SK-N-SH treated with all-trans-retinoic acid at 6 μM for 48 hours (cell line): ENCODE data around the gene MREG.

Experiments
- ATAC-seq: fragments of 200-7000 bp; cut with Tn5 transposase; 3 replicates; pipeline ENCODE4 v1.9.1; 2020; ENCODE audit warnings: mild to moderate bottlenecking, moderate library complexity
- ARNTL ChIP-seq: fragments of 450-650 bp; formaldehyde crosslinking; IDR thresholded peaks from 2 replicates; pipeline ENCODE4 v1.5.0; 2020; ENCODE audit warnings: low read depth, mild to moderate bottlenecking, moderate library complexity, borderline replicate concordance
- BACH2 ChIP-seq: fragments of 250-450 bp; sonication (Bioruptor Pico); IDR thresholded peaks from 2 replicates; pipeline ENCODE4 v1.9.0; 2021; ENCODE audit warnings: mild to moderate bottlenecking, borderline replicate concordance
- CSDC2 ChIP-seq: fragments of 250-450 bp; sonication (Bioruptor Pico); IDR thresholded peaks from 2 replicates; pipeline ENCODE4 v1.5.0; 2020; ENCODE audit warnings: mild to moderate bottlenecking, moderate library complexity
- ESRRG ChIP-seq: fragments of 250-450 bp; sonication (Bioruptor Pico); IDR thresholded peaks from 2 replicates; pipeline ENCODE4 v1.6.1; 2021; ENCODE audit warnings: mild to moderate bottlenecking
- ISL1 ChIP-seq: fragments of 250-450 bp; sonication (Bioruptor Pico); IDR thresholded peaks from 2 replicates; pipeline ENCODE4 v2.1.2; 2022; ENCODE audit warnings: mild to moderate bottlenecking, moderate library complexity
- POU6F1 ChIP-seq: fragments of 250-450 bp; sonication (Bioruptor Pico); IDR thresholded peaks from 2 replicates; pipeline ENCODE4 v1.8.0; 2021; ENCODE audit warnings: low read depth, mild to moderate bottlenecking, moderate library complexity, borderline replicate concordance
- PPARA ChIP-seq: fragments of 250-450 bp; sonication (Bioruptor Pico); IDR thresholded peaks from 2 replicates; pipeline ENCODE4 v1.5.0; 2020; ENCODE audit warnings: mild to moderate bottlenecking, borderline replicate concordance
- RARB ChIP-seq: fragments of 250-450 bp; sonication (Bioruptor Pico); IDR thresholded peaks from 2 replicates; pipeline ENCODE4 v1.8.0; 2021; ENCODE audit warnings: mild to moderate bottlenecking, moderate library complexity
- SNAI2 ChIP-seq: fragments of 250-450 bp; sonication (Bioruptor Pico); IDR thresholded peaks from 2 replicates; pipeline ENCODE4 v1.5.0; 2020; ENCODE audit warnings: mild to moderate bottlenecking, moderate library complexity
- TCF4 ChIP-seq: fragments of 250-450 bp; sonication (Bioruptor Pico); IDR thresholded peaks from 2 replicates; pipeline ENCODE4 v1.8.0; 2021; ENCODE audit warnings: mild to moderate bottlenecking, moderate library complexity, borderline replicate concordance
- TOX ChIP-seq: fragments of 250-450 bp; sonication (Bioruptor Pico); IDR thresholded peaks from 2 replicates; pipeline ENCODE4 v1.8.0; 2021; ENCODE audit warnings: mild to moderate bottlenecking, moderate library complexity, borderline replicate concordance
- TSHZ2 ChIP-seq: fragments of 250-450 bp; sonication (Bioruptor Pico); IDR thresholded peaks from 2 replicates; pipeline ENCODE4 v1.5.0; 2020; ENCODE audit warnings: mild to moderate bottlenecking, moderate library complexity
- ZFP30 ChIP-seq: fragments of 450-650 bp; formaldehyde crosslinking; IDR thresholded peaks from 2 replicates; pipeline ENCODE4 v1.5.0; 2022; ENCODE audit warnings: mild to moderate bottlenecking, moderate library complexity
- ZNF565 ChIP-seq: fragments of 450-650 bp; formaldehyde crosslinking; conservative IDR thresholded peaks from 2 replicates; pipeline ENCODE4 v1.5.0; 2020; ENCODE audit warnings: low read depth, mild to moderate bottlenecking, moderate library complexity
- ZNF70 ChIP-seq: fragments of 450-650 bp; formaldehyde crosslinking; IDR thresholded peaks from 2 replicates; pipeline ENCODE4 v1.5.0; 2020; ENCODE audit warnings: mild to moderate bottlenecking, moderate library complexity
- TF ChIP-seq, protein P1 (sequence below): fragments of 250-450 bp; sonication (Bioruptor Pico); IDR thresholded peaks from 2 replicates; pipeline ENCODE4 v1.5.1; 2021; ENCODE audit warnings: mild to moderate bottlenecking, moderate library complexity

MREG gene

DNA sequence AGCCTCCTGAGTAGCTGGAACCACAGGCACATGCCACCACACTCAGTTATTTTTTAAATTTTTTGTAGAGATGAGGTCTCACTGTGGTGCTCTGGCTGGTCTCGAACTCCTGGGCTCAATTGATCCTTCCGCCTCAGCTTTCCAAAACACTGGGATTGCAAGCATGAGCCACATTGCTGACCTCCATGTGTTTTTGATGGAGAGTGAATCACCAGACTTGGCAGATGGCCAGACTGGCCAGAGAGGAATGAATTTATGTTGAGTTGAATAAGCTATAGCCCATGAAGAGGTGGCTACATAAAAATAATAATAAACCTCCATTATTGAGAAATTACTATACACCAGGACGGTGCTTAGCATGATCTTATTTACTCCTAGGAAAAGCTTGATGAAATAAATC, 91.5 kb downstream of the MREG start:
- TF ChIP-seq TSHZ2 (no peak), POU6F1 (CRISPR knock-in tag) (no peak)
- TF ChIP-seq, all 23 proteins: peak for 0
- ATAC-seq, result peak; percentile 39

DNA sequence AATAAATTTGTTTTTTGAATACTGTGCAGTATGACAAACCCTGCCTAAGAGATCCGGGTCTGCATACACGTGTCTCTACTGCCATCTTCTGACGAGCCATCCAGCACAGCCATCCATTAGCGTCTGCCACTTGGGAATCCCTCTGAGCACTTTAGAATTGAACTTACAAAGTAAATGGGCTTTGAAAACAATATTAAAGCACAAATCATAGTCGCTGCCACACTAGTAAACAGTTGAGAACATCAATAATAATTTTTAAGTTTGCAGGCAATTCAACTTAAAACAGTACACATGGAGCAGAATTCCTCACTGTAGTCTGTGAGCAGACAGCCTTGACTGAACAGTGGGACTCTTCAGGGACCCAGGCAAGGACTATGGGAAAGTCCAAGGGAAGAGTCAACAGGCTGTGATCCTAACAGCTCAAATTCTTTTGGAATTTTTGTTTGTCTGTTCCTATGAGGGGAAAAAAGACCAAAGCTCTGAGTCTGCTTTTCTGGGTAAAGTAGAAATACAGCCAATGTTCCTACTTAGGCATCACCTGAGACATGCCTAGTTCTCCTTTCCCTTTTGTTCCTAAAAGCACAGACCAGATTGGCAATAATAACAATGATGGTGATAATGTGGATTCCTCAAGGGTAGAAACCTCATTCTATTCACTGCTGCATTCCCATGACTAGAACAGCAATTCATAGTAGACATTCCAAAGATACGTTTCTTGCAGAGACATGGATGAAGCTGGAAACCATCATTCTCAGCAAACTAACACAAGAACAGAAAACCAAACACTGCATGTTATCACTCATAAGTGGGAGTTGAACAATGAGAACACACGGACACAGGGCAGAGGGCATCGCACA, 92.9 kb downstream of the MREG start:
- no peak for TF ChIP-seq ISL1 (CRISPR knock-in tag)
- TF ChIP-seq TCF4, result no peak
- TF ChIP-seq SNAI2, result no peak
- no peak for TF ChIP-seq RARB (CRISPR knock-in tag)
- TF ChIP-seq CSDC2 (CRISPR knock-in tag), result no peak
- TF ChIP-seq, protein P1, sequence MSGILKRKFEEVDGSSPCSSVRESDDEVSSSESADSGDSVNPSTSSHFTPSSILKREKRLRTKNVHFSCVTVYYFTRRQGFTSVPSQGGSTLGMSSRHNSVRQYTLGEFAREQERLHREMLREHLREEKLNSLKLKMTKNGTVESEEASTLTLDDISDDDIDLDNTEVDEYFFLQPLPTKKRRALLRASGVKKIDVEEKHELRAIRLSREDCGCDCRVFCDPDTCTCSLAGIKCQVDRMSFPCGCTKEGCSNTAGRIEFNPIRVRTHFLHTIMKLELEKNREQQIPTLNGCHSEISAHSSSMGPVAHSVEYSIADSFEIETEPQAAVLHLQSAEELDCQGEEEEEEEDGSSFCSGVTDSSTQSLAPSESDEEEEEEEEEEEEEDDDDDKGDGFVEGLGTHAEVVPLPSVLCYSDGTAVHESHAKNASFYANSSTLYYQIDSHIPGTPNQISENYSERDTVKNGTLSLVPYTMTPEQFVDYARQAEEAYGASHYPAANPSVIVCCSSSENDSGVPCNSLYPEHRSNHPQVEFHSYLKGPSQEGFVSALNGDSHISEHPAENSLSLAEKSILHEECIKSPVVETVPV, result no peak
- TF ChIP-seq ZFP30 (CRISPR knock-in tag), result no peak
- no peak for TF ChIP-seq TSHZ2
- no peak for TF ChIP-seq ARNTL (CRISPR knock-in tag)
- TF ChIP-seq TOX (CRISPR knock-in tag), result no peak
- TF ChIP-seq ESRRG (CRISPR knock-in tag), result no peak
- no peak for TF ChIP-seq ZNF70 (CRISPR knock-in tag)
- ATAC-seq, result peak; percentile 97

DNA sequence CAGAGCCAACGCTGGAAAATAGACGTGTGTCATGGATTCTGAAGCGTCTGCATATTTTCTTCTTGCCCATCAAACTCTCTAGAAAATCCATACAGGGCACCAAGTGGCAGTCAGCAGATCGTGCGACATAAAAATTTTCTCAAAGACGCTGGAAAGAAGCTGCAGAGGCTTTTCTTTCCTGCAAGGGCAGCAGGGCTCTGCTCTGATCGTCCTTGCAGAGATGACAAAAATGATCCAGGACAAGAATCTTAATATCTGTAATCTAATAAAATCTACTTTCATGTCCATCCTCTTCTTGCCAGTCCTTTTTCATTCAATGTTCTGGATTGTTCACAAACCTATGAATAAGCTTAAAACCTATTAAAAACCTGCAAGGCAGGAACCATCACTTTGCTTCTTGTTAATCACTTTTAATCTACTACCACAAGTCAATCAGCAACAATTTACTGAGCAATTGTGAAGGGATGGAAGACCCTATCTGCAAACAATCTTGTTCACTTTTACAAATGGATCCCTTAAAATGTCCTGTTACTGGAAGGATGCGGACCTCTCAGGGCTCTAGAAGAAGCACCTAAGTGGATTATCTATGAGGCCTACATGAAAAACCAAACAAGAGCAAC, 93.6 kb downstream of the MREG start:
- TF ChIP-seq BACH2 (CRISPR knock-in tag), result no peak
- TF ChIP-seq CSDC2 (CRISPR knock-in tag), result no peak
- TF ChIP-seq, protein P1, result no peak
- TF ChIP-seq PPARA, result no peak
- TF ChIP-seq ZNF565 (CRISPR knock-in tag), result no peak
- ATAC-seq, result peak; percentile 34
